HepG2 (cell line): ENCODE measurements around the gene CST4. TPM values are rescaled to one million over a fixed set of nuclear protein-coding genes. Genes with fewer than 3 reads are reported as not detected.

Source experiments
- AHDC1 ChIP-seq: sonication (generic); formaldehyde crosslinking; IDR thresholded peaks from 2 replicates; pipeline ENCODE4 v1.5.1; 2020; ENCODE audit warnings: mild to moderate bottlenecking, missing genetic modification reagents, borderline replicate concordance
- ATF7-NPFF ChIP-seq: sonication (generic); formaldehyde crosslinking; IDR thresholded peaks from 2 replicates; pipeline ENCODE4 v1.8.1; 2023; ENCODE audit warnings: mild to moderate bottlenecking, low read depth, missing genetic modification reagents, moderate library complexity
- E2F1 ChIP-seq: sonication (generic); formaldehyde crosslinking; IDR thresholded peaks from 2 replicates; pipeline ENCODE4 v1.5.0; 2020; ENCODE audit warnings: missing genetic modification reagents
- GATAD2A ChIP-seq: IDR thresholded peaks from 2 replicates; pipeline ENCODE4 v1.6.1; 2016
- MLX ChIP-seq: IDR thresholded peaks from 2 replicates; pipeline ENCODE4 v1.6.1; 2016
- PAF1 ChIP-seq: IDR thresholded peaks from 2 replicates; pipeline ENCODE4 v1.6.1; 2016; ENCODE audit warnings: missing genetic modification reagents, missing compliant biosample characterization
- REPIN1 ChIP-seq: sonication (generic); formaldehyde crosslinking; IDR thresholded peaks from 2 replicates; pipeline ENCODE4 v1.8.0; 2022; ENCODE audit warnings: missing genetic modification reagents, low read depth, mild to moderate bottlenecking, borderline replicate concordance
- RFXANK ChIP-seq: IDR thresholded peaks from 2 replicates; pipeline ENCODE4 v1.6.1; 2016
- TAF15 ChIP-seq: fragments of 200-400 bp; formaldehyde crosslinking; IDR thresholded peaks from one replicate; pipeline ENCODE4 v1.6.1; 2018; ENCODE audit warnings: mild to moderate bottlenecking, low read depth, low read length; ENCODE audit not compliant: poor library complexity, severe bottlenecking
- TBL1XR1 ChIP-seq: fragments of 150-350 bp; IDR thresholded peaks from 2 replicates; pipeline ENCODE4 v1.6.1; 2014; ENCODE audit warnings: borderline replicate concordance, low read length; ENCODE audit not compliant: partially characterized antibody
- TSC22D2 ChIP-seq: sonication (generic); formaldehyde crosslinking; IDR thresholded peaks from 2 replicates; pipeline ENCODE4 v1.5.1; 2020; ENCODE audit warnings: missing genetic modification reagents, mild to moderate bottlenecking, borderline replicate concordance
- ZNF296 ChIP-seq: sonication (generic); formaldehyde crosslinking; conservative IDR thresholded peaks from 2 replicates; pipeline ENCODE4 v1.5.0; 2020; ENCODE audit warnings: mild to moderate bottlenecking, missing genetic modification reagents
- ZNF318 ChIP-seq: sonication (generic); formaldehyde crosslinking; IDR thresholded peaks from 2 replicates; pipeline ENCODE4 v1.4.0; 2020; ENCODE audit warnings: mild to moderate bottlenecking, missing genetic modification reagents
- ZNF660 ChIP-seq: sonication (generic); formaldehyde crosslinking; IDR thresholded peaks from 2 replicates; pipeline ENCODE4 v1.5.1; 2020; ENCODE audit warnings: mild to moderate bottlenecking, low read depth, missing genetic modification reagents, borderline replicate concordance
- polyA plus RNA-seq, 8 experiments: library from polyadenylated mRNA; depleted of rRNA in 3 of 8; stranded (reverse) in 7 of 8; unstranded in 1 of 8; fragments of >200 nt; fragmentation: Illumina TruSeq in 4 of 8; extraction: Trizol in 4 of 8; gene quantifications; 2 replicates each; pipeline versions ENCODE4 v1.2.1 to v1.2.3, GENCODE V29; 2011 to 2016; ENCODE audit warnings: low read depth in 4 of 8, missing spikeins in 1 of 8, mixed read lengths in 1 of 8; ENCODE audit not compliant: insufficient read depth in 1 of 8
- total RNA-seq, 5 experiments: library from RNA; depleted of rRNA; stranded (reverse); fragments of >200 nt; fragmentation: Illumina TruSeq; extraction: Trizol; gene quantifications; 2 replicates each; pipeline ENCODE4 v1.2.3, GENCODE V29; 2016; ENCODE audit warnings: low read depth in 1 of 5

Gene CST4
- total and polyA plus RNA-seq, 2 of the 13 experiments (the other 11 are each of a cell fraction or from before 2014, with no cell fraction given), result not detected

- no peak for TF ChIP-seq ZNF318 (CRISPR knock-in tag)
- no peak for TF ChIP-seq PAF1 (CRISPR knock-in tag)
- no peak for TF ChIP-seq ATF7-NPFF (CRISPR knock-in tag)
- TF ChIP-seq MLX (CRISPR knock-in tag), result no peak
- TF ChIP-seq RFXANK, result no peak
- TF ChIP-seq TSC22D2, result peak; percentile 36; the same call in 1 of the 2 replicates
- no peak for TF ChIP-seq ZNF660 (CRISPR knock-in tag)
- 0 out of 2 replicates have a peak, but pooled peaks have one; percentile 25 for TF ChIP-seq REPIN1 (CRISPR knock-in tag)
- peak; percentile 45 for TF ChIP-seq TBL1XR1
- TF ChIP-seq E2F1 (CRISPR knock-in tag), result no peak
- TF ChIP-seq ZNF296 (CRISPR knock-in tag), result no peak
- no peak for TF ChIP-seq TAF15
- TF ChIP-seq AHDC1, result no peak
- peak; percentile 85 for TF ChIP-seq GATAD2A
These were observed 38.9 kb downstream of the CST4 start (continued) for GRCh38 chr20:23649830-23650417.
